Stomach (tissue), 9 donors: ENCODE measurements around the gene XPO6. TPM values are rescaled to one million over a fixed set of nuclear protein-coding genes. Genes with fewer than 3 reads are reported as not detected.

Experiments used
- DNase-seq, 2 donors: peaks; one replicate each; pipeline versions ENCODE4 v3.0.0 to v3.0.0-alpha.2; 2013 to 2019
- H3K27ac ChIP-seq, 5 donors: fragments of 200-600 bp in 4 of 5; sonication (generic) in 4 of 5; one replicate each; pipeline ENCODE4 v1.5.1; 2013 to 2019; ENCODE audit warnings: mild to moderate bottlenecking in 1 of 5, moderate library complexity in 1 of 5
- H3K27me3 ChIP-seq, 3 donors: fragments of 200-600 bp; sonication (generic); one replicate each; pipeline ENCODE4 v1.5.1; 2017 to 2019; ENCODE audit warnings: mixed run types in 1 of 3
- H3K36me3 ChIP-seq, 4 donors: fragments of 200-600 bp; sonication (generic); 1 replicate in 3 of 4; 2 replicates in 1 of 4; pipeline ENCODE4 v1.5.1; 2016 to 2019
- H3K4me1 ChIP-seq, 4 donors: fragments of 200-600 bp; sonication (generic); one replicate each; pipeline ENCODE4 v1.5.1; 2016 to 2019
- H3K4me3 ChIP-seq, 4 donors: fragments of 200-600 bp; sonication (generic) in 3 of 4; one replicate each; pipeline ENCODE4 v1.5.1; 2016 to 2019; ENCODE audit warnings: mild to moderate bottlenecking in 1 of 4
- H3K9me3 ChIP-seq, 4 donors: fragments of 200-600 bp; sonication (generic); one replicate each; pipeline ENCODE4 v1.5.1; 2016 to 2019
- CTCF ChIP-seq, 7 experiments: fragments of 450-650 bp in 4 of 7; fragments of 200-600 bp in 3 of 7; sonication (generic) in 3 of 7; IDR thresholded peaks; one replicate each; pipeline ENCODE4 v1.5.1; 2016 to 2019; ENCODE audit warnings: antibody characterized with exemption in 7 of 7, control low read depth in 2 of 7, mild to moderate bottlenecking in 1 of 7
- EP300 ChIP-seq: sonication (generic); formaldehyde crosslinking; IDR thresholded peaks from one replicate; pipeline ENCODE4 v1.6.1; 2017; ENCODE audit warnings: antibody characterized with exemption
- POLR2A ChIP-seq, 4 donors: fragments of 450-650 bp; IDR thresholded peaks; one replicate each; pipeline ENCODE4 v1.6.1; 2016; ENCODE audit warnings: antibody characterized with exemption in 4 of 4, control low read depth in 2 of 4, mild to moderate bottlenecking in 1 of 4, moderate library complexity in 1 of 4
- POLR2AphosphoS5 ChIP-seq, 3 donors: sonication (generic); formaldehyde crosslinking; IDR thresholded peaks; one replicate each; pipeline ENCODE4 v1.6.1; 2016; ENCODE audit warnings: antibody characterized with exemption in 3 of 3
- WGBS, 5 donors: extraction: QIAGEN DNeasy Blood & Tissue Kit in 3 of 5; methylation state at CpG; one replicate each; pipeline versions ENCODE4 v1.1.5 to v1.1.7; 2013 to 2018; 5-methylcytosine and 5-hydroxymethylcytosine counted together
- intact Hi-C: fragments of 100-400 bp; cut with DNase I; formaldehyde crosslinking; loops from one replicate; pipeline ENCODE4 v1.15.1; 2023; ENCODE audit warnings: low total_unique reads
- polyA plus RNA-seq, 3 donors: library from polyadenylated mRNA; stranded (reverse); fragments of 200-250 nt; gene quantifications; one replicate each; pipeline ENCODE4 v1.2.3, GENCODE V29; 2013
- total RNA-seq, 5 donors: library from RNA; depleted of rRNA; stranded (reverse); fragments of >200 nt; gene quantifications; one replicate each; pipeline versions ENCODE4 v1.1.0 to v1.2.3, GENCODE V29; 2014 to 2016
- donor health status: healthy with polysubstance abuse.
- donor health status: Bipolar disorder and iron deficiency.
- donor health status: healthy.

XPO6 gene
- total and polyA plus RNA-seq, 8 donors = 37.2 to 241 (median 85.2) TPM

- Histone ChIP-seq H3K36me3 (peaks cover 0 to 58% (median 45%) of the 10 kb centered on the region in 4 donors), H3K9me3 (no peaks in the 10 kb centered on the region), H3K27me3 (no peaks in the 10 kb centered on the region), H3K4me3 (peak overlapping the region in 2 of 4 donors; percentile 88 to 93), H3K27ac (no peak overlapping the region), H3K4me1 (peaks cover 13 to 67% (median 36%) of the 10 kb centered on the region in 4 donors)
- 85 to 93% (median 89%) methylated on average over 4 of the region's 4 CpGs for WGBS, 5 donors
- intact Hi-C loops = no loop called here
- no peak for DNase-seq
- TF ChIP-seq POLR2AphosphoS5 (IDR thresholded peaks at IDR 0.05) (no peak), EP300 (no peak), CTCF (IDR thresholded peaks at IDR 0.05) (no peak), POLR2A (IDR thresholded peaks at IDR 0.05) (no peak)
Measured at GRCh38 chr16:28208824-28209223, 2.9 kb downstream of the XPO6 start.

- intact Hi-C loops = no loop called here
- Histone ChIP-seq H3K4me1 (peaks cover 13 to 74% (median 38%) of the 10 kb centered on the region in 4 donors), H3K36me3 (peaks cover 0 to 64% (median 52%) of the 10 kb centered on the region in 4 donors), H3K27me3 (no peaks in the 10 kb centered on the region), H3K9me3 (no peaks in the 10 kb centered on the region), H3K27ac (no peak overlapping the region), H3K4me3 (peak overlapping the region in 1 of 4 donors; percentile 88)
- WGBS, 5 donors = 93 to 100% (median 98%) methylated on average over 4 of the region's 4 CpGs
- TF ChIP-seq EP300 (no peak), CTCF (IDR thresholded peaks at IDR 0.05) (no peak), POLR2AphosphoS5 (IDR thresholded peaks at IDR 0.05) (no peak), POLR2A (IDR thresholded peaks at IDR 0.05) (no peak)
- DNase-seq = no peak
Measured at GRCh38 chr16:28208131-28208530, 3.6 kb downstream of the XPO6 start.

- Histone ChIP-seq H3K27ac (no peak overlapping the region), H3K36me3 (peaks cover 0 to 72% (median 59%) of the 10 kb centered on the region in 4 donors), H3K4me1 (peaks cover 12 to 77% (median 40%) of the 10 kb centered on the region in 4 donors), H3K27me3 (no peaks in the 10 kb centered on the region), H3K9me3 (no peaks in the 10 kb centered on the region), H3K4me3 (no peak overlapping the region)
- TF ChIP-seq POLR2AphosphoS5 (IDR thresholded peaks at IDR 0.05) (no peak), CTCF (IDR thresholded peaks at IDR 0.05) (no peak)
- DNase-seq = no peak
- 91 to 98% (median 95%) methylated on average over 2 of the region's 2 CpGs for WGBS, 5 donors
- intact Hi-C loops = no loop called here
Measured at GRCh38 chr16:28207399-28207798, 4.4 kb downstream of the XPO6 start.

- WGBS, 5 donors = 98 to 100% (median 99%) methylated on average over 4 of the region's 4 CpGs
- intact Hi-C loops = no loop called here
- peaks cover 0 to 86% (median 73%) of the 10 kb centered on the region in 4 donors for H3K36me3 ChIP-seq
- TF ChIP-seq EP300 (no peak), POLR2AphosphoS5 (IDR thresholded peaks at IDR 0.05) (no peak), CTCF (IDR thresholded peaks at IDR 0.05) (no peak), POLR2A (IDR thresholded peaks at IDR 0.05) (no peak)
- H3K27me3 ChIP-seq = no peaks in the 10 kb centered on the region
- DNase-seq = no peak
- no peaks in the 10 kb centered on the region for H3K9me3 ChIP-seq
- no peak overlapping the region for H3K4me3 ChIP-seq
- H3K4me1 ChIP-seq = peaks cover 10 to 76% (median 33%) of the 10 kb centered on the region in 4 donors
- H3K27ac ChIP-seq = no peak overlapping the region
Measured at GRCh38 chr16:28205974-28206373, 5.8 kb downstream of the XPO6 start.
